Measurements from ENCODE around the gene SPESP1. TPM values are rescaled to one million over a fixed set of nuclear protein-coding genes. Genes with fewer than 3 reads are reported as not detected.

Gene SPESP1
- total and polyA plus RNA-seq, 2 donors (not counting 1 experiment from before 2014, with no cell fraction given) = 0.13 to 1.1 TPM

DNA sequence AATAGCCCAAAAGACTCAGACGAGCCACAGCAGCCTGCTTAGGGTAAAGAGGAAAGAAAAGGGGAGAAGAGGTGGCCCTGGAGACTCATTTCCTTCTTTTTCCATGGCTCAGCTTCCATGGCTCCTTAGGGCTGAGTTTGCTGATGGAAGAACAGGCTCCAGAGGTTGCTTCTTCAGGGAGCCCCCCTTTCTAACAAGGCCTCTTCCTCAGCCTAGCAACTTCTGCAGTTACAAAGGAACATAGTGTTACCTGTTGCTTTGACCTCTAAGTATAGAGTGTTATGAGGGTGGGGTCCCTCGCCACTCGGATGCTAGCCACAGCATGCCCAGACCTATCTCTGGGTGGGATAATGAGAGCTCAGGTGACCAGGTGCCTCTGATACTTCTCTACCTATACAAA, 43.2 kb upstream of the SPESP1 start:
- Mint-ChIP-seq H3K4me3 (no peak overlapping the region), H3K4me1 (peaks cover 2% of the 10 kb centered on the region), H3K9me3 (ENCODE audit: insufficient read depth) (no peaks in the 10 kb centered on the region), H3K27me3 (peaks cover 15% of the 10 kb centered on the region), H3K27ac (no peak overlapping the region)
- Histone ChIP-seq H2AFZ (ENCODE audit: insufficient read depth, low read depth, low read length, poor library complexity, severe bottlenecking) (no peak overlapping the region), H3K79me2 (ENCODE audit: control insufficient read depth, insufficient read depth, low read length) (no peaks in the 10 kb centered on the region), H3K27ac (ENCODE audit: low read length in 2 of 2) (no peak overlapping the region), H3K27me3 (replicated peaks in 1 of 4; ENCODE audit: control extremely low read depth in 1 of 4, control insufficient read depth in 3 of 4, insufficient read depth in 4 of 4, low read length in 3 of 4) (peaks cover 0 to 2% (median 0%) of the 10 kb centered on the region in 4 experiments), H3K9ac (ENCODE audit: low read length) (no peak overlapping the region), H3K4me1 (ENCODE audit: control insufficient read depth in 2 of 2, insufficient read depth in 2 of 2, low read length in 2 of 2) (peaks cover 0 to 3% of the 10 kb centered on the region in 2 donors), H3K36me3 (replicated peaks in 1 of 2; ENCODE audit: control extremely low read depth in 1 of 2, control insufficient read depth in 1 of 2, extremely low read depth in 1 of 2, insufficient read depth in 2 of 2, low read length in 1 of 2) (no peaks in the 10 kb centered on the region), H4K20me1 (ENCODE audit: control insufficient read depth, insufficient read depth, low read length, poor library complexity, severe bottlenecking) (no peaks in the 10 kb centered on the region), H3K9me3 (ENCODE audit: control extremely low read depth in 1 of 3, control insufficient read depth in 2 of 3, insufficient read depth in 1 of 3, low read length in 2 of 3) (no peaks in the 10 kb centered on the region), H3K4me3 (ENCODE audit: control extremely low read depth in 1 of 5, extremely low read depth in 1 of 5, insufficient read depth in 1 of 5, low read depth in 2 of 5, low read length in 4 of 5) (no peak overlapping the region), H3K4me2 (replicated peaks; ENCODE audit: low read depth, low read length, poor library complexity, severe bottlenecking) (no peak overlapping the region)
- CTCF ChIA-PET = interaction anchor here (1.0 kb wide), 1 partner anchor 11 kb away, joined by 3 read pairs; no protein-coding TSS in a partner anchor
- DNase-seq (no peak), ATAC-seq (ENCODE audit: low read depth) (no peak)
- POLR2A ChIA-PET = no interaction called here
- TF ChIP-seq, protein P1, sequence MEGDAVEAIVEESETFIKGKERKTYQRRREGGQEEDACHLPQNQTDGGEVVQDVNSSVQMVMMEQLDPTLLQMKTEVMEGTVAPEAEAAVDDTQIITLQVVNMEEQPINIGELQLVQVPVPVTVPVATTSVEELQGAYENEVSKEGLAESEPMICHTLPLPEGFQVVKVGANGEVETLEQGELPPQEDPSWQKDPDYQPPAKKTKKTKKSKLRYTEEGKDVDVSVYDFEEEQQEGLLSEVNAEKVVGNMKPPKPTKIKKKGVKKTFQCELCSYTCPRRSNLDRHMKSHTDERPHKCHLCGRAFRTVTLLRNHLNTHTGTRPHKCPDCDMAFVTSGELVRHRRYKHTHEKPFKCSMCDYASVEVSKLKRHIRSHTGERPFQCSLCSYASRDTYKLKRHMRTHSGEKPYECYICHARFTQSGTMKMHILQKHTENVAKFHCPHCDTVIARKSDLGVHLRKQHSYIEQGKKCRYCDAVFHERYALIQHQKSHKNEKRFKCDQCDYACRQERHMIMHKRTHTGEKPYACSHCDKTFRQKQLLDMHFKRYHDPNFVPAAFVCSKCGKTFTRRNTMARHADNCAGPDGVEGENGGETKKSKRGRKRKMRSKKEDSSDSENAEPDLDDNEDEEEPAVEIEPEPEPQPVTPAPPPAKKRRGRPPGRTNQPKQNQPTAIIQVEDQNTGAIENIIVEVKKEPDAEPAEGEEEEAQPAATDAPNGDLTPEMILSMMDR (IDR thresholded peaks at IDR 0.05) = no peak
- no peak for TF ChIP-seq EZH2 (IDR thresholded peaks at IDR 0.05; ENCODE audit: borderline replicate concordance, insufficient read depth, low read depth, low read length, poor library complexity, severe bottlenecking)
- intact Hi-C loops (cut with micrococcal nuclease) = no loop called here
- no CpG with 5 or more reads among the region's 3 CpGs for WGBS (ENCODE audit: insufficient coverage)

DNA sequence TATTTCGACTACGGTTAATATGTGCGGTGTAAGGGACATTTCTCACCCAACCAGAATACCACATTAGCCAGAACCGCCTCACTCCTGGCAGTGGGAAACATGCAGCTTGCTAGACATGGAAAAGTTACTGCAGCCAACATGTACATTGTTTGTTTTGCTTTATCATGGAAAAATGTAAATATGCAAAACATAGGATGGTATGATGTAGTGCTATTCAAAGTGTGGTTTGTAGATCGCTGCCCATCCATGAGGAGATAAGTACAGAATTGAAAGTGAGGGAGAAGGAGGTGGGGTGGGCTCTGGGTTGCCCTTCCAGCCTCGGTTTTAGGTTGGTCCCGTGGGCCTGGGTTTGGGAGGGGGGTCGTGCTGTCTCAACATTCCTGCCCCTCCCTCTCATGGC, 42.5 kb upstream of the SPESP1 start:
- Mint-ChIP-seq H3K27ac (no peak overlapping the region), H3K4me3 (no peak overlapping the region), H3K4me1 (peaks cover 2% of the 10 kb centered on the region), H3K9me3 (ENCODE audit: insufficient read depth) (no peaks in the 10 kb centered on the region), H3K27me3 (peaks cover 20% of the 10 kb centered on the region)
- H3K27ac ChIP-seq (ENCODE audit: low read length in 2 of 2) = no peak overlapping the region
- H3K9me3 ChIP-seq (ENCODE audit: control extremely low read depth in 1 of 3, control insufficient read depth in 2 of 3, insufficient read depth in 1 of 3, low read length in 2 of 3) = no peaks in the 10 kb centered on the region
- no peak overlapping the region for H3K9ac ChIP-seq (ENCODE audit: low read length)
- ATAC-seq (ENCODE audit: low read depth) (no peak), DNase-seq (no peak)
- intact Hi-C loops (cut with micrococcal nuclease) = no loop called here
- peaks cover 0 to 2% (median 0%) of the 10 kb centered on the region in 4 experiments for H3K27me3 ChIP-seq (replicated peaks in 1 of 4; ENCODE audit: control extremely low read depth in 1 of 4, control insufficient read depth in 3 of 4, insufficient read depth in 4 of 4, low read length in 3 of 4)
- peaks cover 0 to 3% of the 10 kb centered on the region in 2 donors for H3K4me1 ChIP-seq (ENCODE audit: control insufficient read depth in 2 of 2, insufficient read depth in 2 of 2, low read length in 2 of 2)
- no peak overlapping the region for H3K4me2 ChIP-seq (replicated peaks; ENCODE audit: low read depth, low read length, poor library complexity, severe bottlenecking)
- H2AFZ ChIP-seq (ENCODE audit: insufficient read depth, low read depth, low read length, poor library complexity, severe bottlenecking) = no peak overlapping the region
- ChIA-PET CTCF (interaction anchor here (1.0 kb wide), 1 partner anchor 12 kb away, joined by 3 read pairs; no protein-coding TSS in a partner anchor), POLR2A (no interaction called here)
- 85% methylated on average over 1 of the region's 8 CpGs for WGBS (ENCODE audit: insufficient coverage)
- H3K79me2 ChIP-seq (ENCODE audit: control insufficient read depth, insufficient read depth, low read length) = no peaks in the 10 kb centered on the region
- H3K36me3 ChIP-seq (replicated peaks in 1 of 2; ENCODE audit: control extremely low read depth in 1 of 2, control insufficient read depth in 1 of 2, extremely low read depth in 1 of 2, insufficient read depth in 2 of 2, low read length in 1 of 2) = no peaks in the 10 kb centered on the region
- no peak overlapping the region for H3K4me3 ChIP-seq (ENCODE audit: control extremely low read depth in 1 of 5, extremely low read depth in 1 of 5, insufficient read depth in 1 of 5, low read depth in 2 of 5, low read length in 4 of 5)
- H4K20me1 ChIP-seq (ENCODE audit: control insufficient read depth, insufficient read depth, low read length, poor library complexity, severe bottlenecking) = no peaks in the 10 kb centered on the region
- no peak for TF ChIP-seq EZH2 (IDR thresholded peaks at IDR 0.05; ENCODE audit: borderline replicate concordance, insufficient read depth, low read depth, low read length, poor library complexity, severe bottlenecking)
- TF ChIP-seq, protein P1 (IDR thresholded peaks at IDR 0.05) = no peak

Measured in B cell (primary cell).